HepG2 (cell line): Measurements from ENCODE around the gene KRT4. TPM values are rescaled to one million over a fixed set of nuclear protein-coding genes. Genes with fewer than 3 reads are reported as not detected.

Experiments
- ATAC-seq: fragments of 200-7000 bp; cut with Tn5 transposase; 3 replicates; pipeline ENCODE4 v1.9.1; 2020; ENCODE audit warnings: mild to moderate bottlenecking, moderate library complexity
- BruUV-seq: library from RNA; stranded (reverse); fragments of 400-500 nt; replicated peaks from 2 replicates; lab custom pipeline; 2021; lab: Mats Ljungman, UMichigan
- CTCF ChIA-PET: fragments of 300-600 bp; formaldehyde crosslinking; extraction: SDS; loops from one replicate; lab custom pipeline; 2021; ENCODE audit warnings: low total read pairs, inconsistent platforms, low intra/inter-chr PET ratio; lab: Yijun Ruan, JAX
- POLR2A ChIA-PET: fragments of 350-600 bp; sonication (Branson Sonifier 250); formaldehyde crosslinking; loops from one replicate; lab custom pipeline; 2020; ENCODE audit warnings: antibody characterized with exemption, inconsistent platforms; lab: Yijun Ruan, JAX
- DNase-seq: peaks from one replicate; pipeline ENCODE4 v3.0.0-alpha.2; 2015; ENCODE audit warnings: low spot score
- FAIRE-seq: peaks from 3 replicates; lab custom pipeline; 2011; peaks lifted over from hg19 to GRCh38; lab: Jason Lieb, UNC
- H2AFZ ChIP-seq: one replicate; pipeline ENCODE4 v1.6.1; 2011; ENCODE audit warnings: low read length, inconsistent platforms
- H3K27ac ChIP-seq: fragments of 300-600 bp; 3 replicates; pipeline ENCODE4 v1.8.0; 2011; ENCODE audit warnings: mixed run types, mild to moderate bottlenecking, mixed read lengths, low read length, inconsistent platforms; ENCODE audit not compliant: insufficient read depth; ENCODE audit errors: extremely low read length
- H3K27me3 ChIP-seq, 2 experiments: fragments of 200-600 bp in 1 of 2; 2 replicates in 1 of 2; 3 replicates in 1 of 2; pipeline versions ENCODE4 v1.6.0 to v1.8.0; 2011; ENCODE audit warnings: low read length in 2 of 2, mild to moderate bottlenecking in 2 of 2, moderate library complexity in 2 of 2, inconsistent platforms in 1 of 2; ENCODE audit not compliant: insufficient read depth in 2 of 2, control insufficient read depth in 1 of 2
- H3K36me3 ChIP-seq, 2 experiments: fragments of 200-600 bp in 1 of 2; replicated peaks in 1 of 2; 2 replicates in 1 of 2; 3 replicates in 1 of 2; pipeline versions ENCODE4 v1.5.1 to v1.8.0; 2011; ENCODE audit warnings: low read length in 2 of 2, inconsistent platforms in 1 of 2; ENCODE audit not compliant: insufficient read depth in 2 of 2, control insufficient read depth in 1 of 2
- H3K4me1 ChIP-seq: 2 replicates; pipeline ENCODE4 v1.5.1; 2012; ENCODE audit warnings: low read length, inconsistent platforms; ENCODE audit not compliant: insufficient read depth
- H3K4me2 ChIP-seq: 2 replicates; pipeline ENCODE4 v1.6.0; 2011; ENCODE audit warnings: low read depth, low read length, inconsistent platforms
- H3K4me3 ChIP-seq, 3 experiments: fragments of 200-600 bp in 1 of 3; sonication (generic), shearing (Covaris generic) in 1 of 3; replicated peaks in 1 of 3; 2 replicates each; pipeline ENCODE4 v1.5.1; 2011 to 2016; ENCODE audit warnings: low read length in 3 of 3, inconsistent platforms in 2 of 3, low read depth in 2 of 3, mild to moderate bottlenecking in 2 of 3, control low read depth in 1 of 3, mixed read lengths in 1 of 3; ENCODE audit not compliant: insufficient read depth in 1 of 3
- H3K79me2 ChIP-seq: one replicate; pipeline ENCODE4 v1.6.1; 2011; ENCODE audit warnings: low read length, inconsistent platforms; ENCODE audit not compliant: insufficient read depth
- H3K9ac ChIP-seq: 2 replicates; pipeline ENCODE4 v1.6.0; 2011; ENCODE audit warnings: mild to moderate bottlenecking, low read depth, low read length, inconsistent platforms; ENCODE audit not compliant: insufficient read depth
- H3K9me3 ChIP-seq: 2 replicates; pipeline ENCODE4 v1.5.1; 2012; ENCODE audit warnings: mild to moderate bottlenecking, low read length
- H4K20me1 ChIP-seq: 2 replicates; pipeline ENCODE4 v1.6.0; 2011; ENCODE audit warnings: inconsistent platforms, mild to moderate bottlenecking, low read length, moderate library complexity; ENCODE audit not compliant: insufficient read depth
- AGO2 ChIP-seq: fragments of 200-400 bp; formaldehyde crosslinking; optimal IDR thresholded peaks from 2 replicates; pipeline ENCODE3; 2017; ENCODE audit warnings: mild to moderate bottlenecking, low read depth, low read length, moderate library complexity
- ATF2 ChIP-seq: sonication (generic); formaldehyde crosslinking; IDR thresholded peaks from 2 replicates; pipeline ENCODE4 v1.4.0; 2020; ENCODE audit warnings: missing genetic modification reagents
- CREBL2 ChIP-seq: sonication (generic); formaldehyde crosslinking; IDR thresholded peaks from 2 replicates; pipeline ENCODE4 v1.8.1; 2023; ENCODE audit warnings: missing genetic modification reagents, mild to moderate bottlenecking, borderline replicate concordance
- CSRNP1 ChIP-seq: sonication (generic); formaldehyde crosslinking; IDR thresholded peaks from 2 replicates; pipeline ENCODE4 v1.8.1; 2023; ENCODE audit warnings: mild to moderate bottlenecking, missing genetic modification reagents
- MAFF ChIP-seq: IDR thresholded peaks from 2 replicates; pipeline ENCODE4 v1.6.1; 2011; ENCODE audit warnings: low read depth, low read length, improper control_type of control experiment
- MATR3 ChIP-seq: sonication (generic); formaldehyde crosslinking; IDR thresholded peaks from 2 replicates; pipeline ENCODE4 v1.4.0; 2020; ENCODE audit warnings: missing genetic modification reagents
- PAF1 ChIP-seq: IDR thresholded peaks from 2 replicates; pipeline ENCODE4 v1.6.1; 2016; ENCODE audit warnings: missing genetic modification reagents, missing compliant biosample characterization
- RAD21 ChIP-seq: fragments of 450-650 bp; formaldehyde crosslinking; IDR thresholded peaks from 2 replicates; pipeline ENCODE4 v1.5.0; 2020; ENCODE audit warnings: mild to moderate bottlenecking
- SAFB2 ChIP-seq: sonication (generic); formaldehyde crosslinking; IDR thresholded peaks from 2 replicates; pipeline ENCODE4 v1.5.1; 2020; ENCODE audit warnings: missing genetic modification reagents, low read depth, mild to moderate bottlenecking, borderline replicate concordance
- SIN3B ChIP-seq: fragments of 150-350 bp; IDR thresholded peaks from 2 replicates; pipeline ENCODE4 v1.6.1; 2014; ENCODE audit warnings: low read length
- SIX1 ChIP-seq: sonication (generic); formaldehyde crosslinking; IDR thresholded peaks from 2 replicates; pipeline ENCODE4 v1.4.0; 2020; ENCODE audit warnings: missing genetic modification reagents, borderline replicate concordance
- SMARCE1 ChIP-seq: fragments of 450-650 bp; IDR thresholded peaks from 2 replicates; pipeline ENCODE4 v1.6.1; 2017; ENCODE audit warnings: borderline replicate concordance
- U2AF2 ChIP-seq: fragments of 200-400 bp; formaldehyde crosslinking; IDR thresholded peaks from 2 replicates; pipeline ENCODE4 v1.6.1; 2017; ENCODE audit warnings: low read depth, mild to moderate bottlenecking, low read length
- ZKSCAN8 ChIP-seq: IDR thresholded peaks from 2 replicates; pipeline ENCODE4 v1.6.1; 2016; ENCODE audit warnings: borderline replicate concordance, missing genetic modification reagents, missing compliant biosample characterization
- ZNF3 ChIP-seq: IDR thresholded peaks from 2 replicates; pipeline ENCODE4 v1.7.0; 2017; ENCODE audit warnings: inconsistent platforms
- ZNF709 ChIP-seq: sonication (generic); formaldehyde crosslinking; IDR thresholded peaks from 2 replicates; pipeline ENCODE4 v1.5.0; 2020; ENCODE audit warnings: mild to moderate bottlenecking, missing genetic modification reagents
- WGBS: methylation state at CpG from one replicate; pipeline ENCODE4 v1.1.6; 2017; ENCODE audit warnings: low lambda C conversion rate; 5-methylcytosine and 5-hydroxymethylcytosine counted together
- in situ Hi-C: cut with HindIII; loops from 2 replicates; pipeline ENCODE4 v1.10.0; 2017; ENCODE audit warnings: low pct_unique_long_range_greater_than_20kb; ENCODE audit not compliant: extremely low pct_ligation_motif_present
- intact Hi-C: fragments of 100-400 bp; cut with micrococcal nuclease; formaldehyde crosslinking; loops from one replicate; pipeline ENCODE4 v1.10.0; 2022; ENCODE audit not compliant: unreplicated experiment
- polyA plus RNA-seq, 8 experiments: library from polyadenylated mRNA; depleted of rRNA in 3 of 8; stranded (reverse) in 7 of 8; unstranded in 1 of 8; fragments of >200 nt; fragmentation: Illumina TruSeq in 4 of 8; extraction: Trizol in 4 of 8; gene quantifications; 2 replicates each; pipeline versions ENCODE4 v1.2.1 to v1.2.3, GENCODE V29; 2011 to 2016; ENCODE audit warnings: low read depth in 4 of 8, missing spikeins in 1 of 8, mixed read lengths in 1 of 8; ENCODE audit not compliant: insufficient read depth in 1 of 8
- total RNA-seq, 5 experiments: library from RNA; depleted of rRNA; stranded (reverse); fragments of >200 nt; fragmentation: Illumina TruSeq; extraction: Trizol; gene quantifications; 2 replicates each; pipeline ENCODE4 v1.2.3, GENCODE V29; 2016; ENCODE audit warnings: low read depth in 1 of 5

The KRT4 gene
- total and polyA plus RNA-seq, 2 of the 13 experiments (the other 11 are each of a cell fraction or from before 2014, with no cell fraction given) = not detected

GRCh38 chr12:52815676-52816588, 2.0 kb upstream of the KRT4 start:
- Histone ChIP-seq H3K36me3 (no peaks in the 10 kb centered on the region), H4K20me1 (no peaks in the 10 kb centered on the region), H3K79me2 (no peaks in the 10 kb centered on the region), H3K27me3 (peaks cover 4 to 47% of the 10 kb centered on the region in 2 experiments; a peak in 4 of 5 replicates), H3K9me3 (no peaks in the 10 kb centered on the region), H3K4me3 (no peak overlapping the region), H2AFZ (no peak overlapping the region), H3K4me1 (no peaks in the 10 kb centered on the region), H3K27ac (no peak overlapping the region), H3K9ac (no peak overlapping the region), H3K4me2 (no peak overlapping the region)
- TF ChIP-seq SMARCE1 (no peak), CSRNP1 (CRISPR knock-in tag) (no peak)
- CTCF ChIA-PET = no interaction called here
- in situ Hi-C loops = no loop called here
- FAIRE-seq = no peak
- no TSS peak for BruUV-seq
- POLR2A ChIA-PET = no interaction called here
- WGBS = 18% methylated on average over 3 of the region's 9 CpGs
- DNase-seq = no peak
- ATAC-seq = no peak
- intact Hi-C loops = no loop called here

GRCh38 chr12:52815161-52815560, 1.2 kb upstream of the KRT4 start:
- Histone ChIP-seq H2AFZ (no peak overlapping the region), H3K4me1 (no peaks in the 10 kb centered on the region), H3K27me3 (peaks cover 4 to 40% of the 10 kb centered on the region in 2 experiments; a peak in 4 of 5 replicates), H3K36me3 (no peaks in the 10 kb centered on the region), H3K4me3 (no peak overlapping the region), H3K27ac (no peak overlapping the region), H3K79me2 (no peaks in the 10 kb centered on the region), H3K9ac (no peak overlapping the region), H3K9me3 (no peaks in the 10 kb centered on the region), H4K20me1 (no peaks in the 10 kb centered on the region), H3K4me2 (no peak overlapping the region)
- 2% methylated on average over 4 of the region's 4 CpGs for WGBS
- intact Hi-C loops (no loop called here), in situ Hi-C loops (no loop called here)
- CTCF ChIA-PET = no interaction called here
- ATAC-seq = no peak
- DNase-seq = no peak
- POLR2A ChIA-PET = no interaction called here
- FAIRE-seq = no peak
- no TSS peak for BruUV-seq
- TF ChIP-seq SIN3B (no peak), AGO2 (no peak), ZKSCAN8 (no peak), SAFB2 (no peak), CREBL2 (CRISPR knock-in tag) (no peak), RAD21 (CRISPR knock-in tag) (no peak), U2AF2 (no peak), MATR3 (CRISPR knock-in tag) (no peak), ATF2 (CRISPR knock-in tag) (no peak), MAFF (no peak), ZNF709 (no peak), SIX1 (CRISPR knock-in tag) (no peak), ZNF3 (no peak), PAF1 (CRISPR knock-in tag) (no peak)
